ENCODE data around the gene TAB3. TPM values are rescaled to one million over a fixed set of nuclear protein-coding genes. Genes with fewer than 3 reads are reported as not detected.

The TAB3 gene
- total RNA-seq, 1 experiment from 2014 or later = 28.4 TPM

GRCh38 chrX:30898886-30899285 lies 9.8 kb upstream of the TAB3 start:
- H3K27me3 Mint-ChIP-seq (ENCODE audit: insufficient read depth, unreplicated experiment) = no peaks in the 10 kb centered on the region
- TF ChIP-seq, protein P1, sequence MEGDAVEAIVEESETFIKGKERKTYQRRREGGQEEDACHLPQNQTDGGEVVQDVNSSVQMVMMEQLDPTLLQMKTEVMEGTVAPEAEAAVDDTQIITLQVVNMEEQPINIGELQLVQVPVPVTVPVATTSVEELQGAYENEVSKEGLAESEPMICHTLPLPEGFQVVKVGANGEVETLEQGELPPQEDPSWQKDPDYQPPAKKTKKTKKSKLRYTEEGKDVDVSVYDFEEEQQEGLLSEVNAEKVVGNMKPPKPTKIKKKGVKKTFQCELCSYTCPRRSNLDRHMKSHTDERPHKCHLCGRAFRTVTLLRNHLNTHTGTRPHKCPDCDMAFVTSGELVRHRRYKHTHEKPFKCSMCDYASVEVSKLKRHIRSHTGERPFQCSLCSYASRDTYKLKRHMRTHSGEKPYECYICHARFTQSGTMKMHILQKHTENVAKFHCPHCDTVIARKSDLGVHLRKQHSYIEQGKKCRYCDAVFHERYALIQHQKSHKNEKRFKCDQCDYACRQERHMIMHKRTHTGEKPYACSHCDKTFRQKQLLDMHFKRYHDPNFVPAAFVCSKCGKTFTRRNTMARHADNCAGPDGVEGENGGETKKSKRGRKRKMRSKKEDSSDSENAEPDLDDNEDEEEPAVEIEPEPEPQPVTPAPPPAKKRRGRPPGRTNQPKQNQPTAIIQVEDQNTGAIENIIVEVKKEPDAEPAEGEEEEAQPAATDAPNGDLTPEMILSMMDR (IDR thresholded peaks at IDR 0.05; ENCODE audit: unreplicated experiment) = no peak
- no peaks in the 10 kb centered on the region for H3K36me3 Mint-ChIP-seq (ENCODE audit: insufficient read depth, unreplicated experiment)
- H3K4me3 Mint-ChIP-seq (ENCODE audit: unreplicated experiment) = no peak overlapping the region
- peaks cover 13% of the 10 kb centered on the region for H3K4me1 Mint-ChIP-seq (ENCODE audit: insufficient read depth, unreplicated experiment)
- intact Hi-C loops (cut with micrococcal nuclease) = no loop called here
- ChIA-PET CTCF (interaction anchor here (0.6 kb wide), 1 partner anchor 59 kb away, joined by 3 read pairs; no protein-coding TSS in a partner anchor), POLR2A (no interaction called here)
- DNase-seq (ENCODE audit: unreplicated experiment) = no peak
- no peaks in the 10 kb centered on the region for H3K9me3 Mint-ChIP-seq (ENCODE audit: unreplicated experiment)
- no TSS peak for BruUV-seq (replicated peaks)
- H3K27ac Mint-ChIP-seq (ENCODE audit: low read depth, unreplicated experiment) = no peak overlapping the region

GRCh38 chrX:30895370-30895769 lies 6.3 kb upstream of the TAB3 start:
- Mint-ChIP-seq H3K27me3 (ENCODE audit: insufficient read depth, unreplicated experiment) (peaks cover 12% of the 10 kb centered on the region), H3K36me3 (ENCODE audit: insufficient read depth, unreplicated experiment) (no peaks in the 10 kb centered on the region), H3K4me3 (ENCODE audit: unreplicated experiment) (no peak overlapping the region), H3K4me1 (ENCODE audit: insufficient read depth, unreplicated experiment) (peaks cover 29% of the 10 kb centered on the region), H3K27ac (ENCODE audit: low read depth, unreplicated experiment) (no peak overlapping the region), H3K9me3 (ENCODE audit: unreplicated experiment) (no peaks in the 10 kb centered on the region)
- POLR2A ChIA-PET = interaction anchor here (0.6 to 1.8 kb wide), 7 partner anchors 8 to 743 kb away, joined by 3 to 7 read pairs (median 4); no protein-coding TSS in a partner anchor
- intact Hi-C loops (cut with micrococcal nuclease) = no loop called here
- DNase-seq (ENCODE audit: unreplicated experiment) = peak; percentile 32
- CTCF ChIA-PET = interaction anchor here (0.8 kb wide), 1 partner anchor 11 kb away, joined by 3 read pairs; no protein-coding TSS in a partner anchor
- TF ChIP-seq, protein P1 (IDR thresholded peaks at IDR 0.05; ENCODE audit: unreplicated experiment) = no peak
- BruUV-seq (replicated peaks) = no TSS peak

DNA sequence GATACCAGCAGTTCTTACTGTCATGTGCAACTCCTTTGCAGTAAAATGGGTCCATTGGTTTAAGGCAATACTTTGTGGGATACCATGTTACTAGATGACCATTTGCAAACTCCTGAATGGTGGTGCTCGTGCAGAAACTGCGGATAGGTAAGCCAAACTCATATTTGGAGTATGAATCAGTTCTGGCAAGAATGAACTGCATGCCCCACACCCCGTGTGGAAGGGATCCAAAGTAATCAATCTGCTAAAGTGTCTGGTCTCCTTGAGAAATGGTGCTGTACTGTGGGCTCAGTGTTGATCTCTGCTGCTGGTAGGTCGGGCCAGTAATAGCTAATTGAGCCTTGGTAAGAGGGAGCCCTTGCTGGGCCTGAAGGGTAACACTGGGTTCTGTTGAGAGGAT lies 4.2 kb upstream of the TAB3 start:
- DNase-seq (ENCODE audit: unreplicated experiment) = peak; percentile 76
- no TSS peak for BruUV-seq (replicated peaks)
- TF ChIP-seq, protein P1 (IDR thresholded peaks at IDR 0.05; ENCODE audit: unreplicated experiment) = no peak
- ChIA-PET CTCF (no interaction called here), POLR2A (interaction anchor here (0.7 to 3.1 kb wide), 6 partner anchors 12 to 451 kb away, joined by 3 to 18 read pairs (median 4); no protein-coding TSS in a partner anchor)
- intact Hi-C loops (cut with micrococcal nuclease) = no loop called here
- Mint-ChIP-seq H3K9me3 (ENCODE audit: unreplicated experiment) (no peaks in the 10 kb centered on the region), H3K27me3 (ENCODE audit: insufficient read depth, unreplicated experiment) (peaks cover 12% of the 10 kb centered on the region), H3K4me3 (ENCODE audit: unreplicated experiment) (no peak overlapping the region), H3K4me1 (ENCODE audit: insufficient read depth, unreplicated experiment) (peaks cover 29% of the 10 kb centered on the region), H3K36me3 (ENCODE audit: insufficient read depth, unreplicated experiment) (peaks cover 6% of the 10 kb centered on the region), H3K27ac (ENCODE audit: low read depth, unreplicated experiment) (peak overlapping the region; percentile 28)

GRCh38 chrX:30892591-30892990 lies 3.5 kb upstream of the TAB3 start:
- no peak overlapping the region for H3K4me3 Mint-ChIP-seq (ENCODE audit: unreplicated experiment)
- peaks cover 29% of the 10 kb centered on the region for H3K4me1 Mint-ChIP-seq (ENCODE audit: insufficient read depth, unreplicated experiment)
- DNase-seq (ENCODE audit: unreplicated experiment) = no peak
- TF ChIP-seq, protein P1 (IDR thresholded peaks at IDR 0.05; ENCODE audit: unreplicated experiment) = no peak
- peaks cover 7% of the 10 kb centered on the region for H3K36me3 Mint-ChIP-seq (ENCODE audit: insufficient read depth, unreplicated experiment)
- POLR2A ChIA-PET = interaction anchor here (0.7 to 3.1 kb wide), 5 partner anchors 12 to 451 kb away, joined by 3 to 18 read pairs (median 4); no protein-coding TSS in a partner anchor
- no peak overlapping the region for H3K27ac Mint-ChIP-seq (ENCODE audit: low read depth, unreplicated experiment)
- no TSS peak for BruUV-seq (replicated peaks)
- CTCF ChIA-PET = interaction anchor here (0.8 kb wide), 1 partner anchor 144 kb away, joined by 3 read pairs; no protein-coding TSS in a partner anchor
- intact Hi-C loops (cut with micrococcal nuclease) = no loop called here
- H3K27me3 Mint-ChIP-seq (ENCODE audit: insufficient read depth, unreplicated experiment) = peaks cover 12% of the 10 kb centered on the region
- no peaks in the 10 kb centered on the region for H3K9me3 Mint-ChIP-seq (ENCODE audit: unreplicated experiment)
